SKM-1 treated with dmso at 0.1 percent for 144 hours (cell line): ENCODE data around the gene MED12.
A peak's percentile ranks its signal among the peaks of the same experiment; 100 is the strongest.
"Not testable (repeated sequence)": the region's sequence is repeated elsewhere in the genome, so short reads cannot be mapped to it uniquely, and the experiment has no call there.

Experiments used
- DNase-seq: peaks from one replicate; lab custom pipeline; 2025; ENCODE audit not compliant: unreplicated experiment; lab: John Stamatoyannopoulos, UW

MED12 gene

DNA sequence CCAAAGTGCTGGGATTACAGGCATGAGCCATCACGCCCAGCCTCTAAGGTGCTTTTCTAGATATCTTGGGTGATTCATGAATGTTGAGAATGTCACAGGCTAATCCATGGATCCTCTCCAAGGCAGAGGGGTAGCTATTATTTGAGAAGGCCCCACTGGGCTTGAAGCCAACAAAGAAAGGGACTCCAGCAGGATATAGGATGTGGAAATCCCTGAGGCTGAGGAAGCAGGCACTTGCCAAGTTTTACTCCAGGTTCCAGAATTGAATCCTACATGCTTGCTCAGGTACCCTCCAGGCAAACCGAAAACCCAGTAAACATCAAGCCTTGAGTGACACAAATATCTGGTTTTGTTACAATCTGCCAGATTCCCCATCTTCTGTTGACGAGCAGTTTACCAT lies 42.1 kb downstream of the MED12 start:
- no peak for DNase-seq

DNA sequence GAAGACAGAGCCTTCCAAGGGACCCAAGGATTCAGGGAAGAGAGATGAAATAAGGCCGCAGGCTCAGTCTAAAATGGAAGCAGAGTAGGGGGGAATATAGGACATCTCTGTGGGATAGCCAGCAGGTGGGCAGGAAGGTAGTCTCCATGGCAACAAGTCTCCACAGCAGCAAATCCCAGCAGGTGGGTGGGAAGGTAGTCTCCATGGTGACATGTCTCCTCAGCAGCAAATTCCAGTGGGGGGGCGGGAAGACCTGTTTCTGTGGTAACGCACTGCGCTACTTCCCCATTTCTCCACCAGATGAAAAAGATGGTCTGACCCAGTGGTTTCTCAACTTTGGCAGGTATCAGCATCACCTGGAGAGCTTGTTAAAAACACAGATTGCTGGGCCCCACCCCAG lies 44.6 kb downstream of the MED12 start:
- DNase-seq = no peak

DNA sequence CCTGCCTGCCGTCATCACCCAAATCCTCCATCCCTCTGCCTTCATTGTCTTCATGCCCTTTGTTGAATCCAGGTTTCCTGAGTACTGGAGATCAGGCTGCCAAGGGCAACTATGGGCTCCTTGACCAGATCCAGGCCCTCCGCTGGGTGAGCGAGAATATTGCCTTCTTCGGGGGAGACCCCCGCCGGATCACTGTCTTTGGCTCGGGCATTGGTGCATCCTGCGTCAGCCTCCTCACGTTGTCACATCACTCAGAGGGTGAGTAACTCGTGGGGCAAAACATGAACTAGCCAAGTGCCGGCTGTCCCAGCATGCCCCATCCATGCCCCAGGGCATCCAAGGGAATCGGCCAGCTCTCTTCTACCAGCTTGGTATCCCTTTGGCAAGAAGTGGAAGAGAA lies 45.7 kb downstream of the MED12 start:
- DNase-seq = no peak

DNA sequence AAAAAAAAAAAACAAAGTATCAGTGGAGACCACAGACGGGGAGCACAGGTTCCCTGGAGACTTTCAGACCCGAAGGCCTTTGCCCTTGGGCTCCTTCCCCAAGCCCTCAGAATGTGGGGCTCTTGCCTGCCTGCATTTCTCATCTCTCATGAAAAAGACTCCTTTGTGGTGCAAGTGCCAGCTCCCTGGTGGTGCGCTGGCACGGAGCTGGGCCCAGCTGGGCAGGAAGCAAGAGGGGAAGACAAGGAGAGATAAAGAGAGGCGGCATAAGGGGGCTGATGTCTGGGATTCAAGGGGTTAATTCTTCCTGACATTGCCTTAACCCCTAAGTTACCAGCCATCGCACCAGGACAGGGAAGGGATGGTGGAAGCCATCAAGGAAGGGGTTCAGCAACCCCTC lies 48.1 kb downstream of the MED12 start:
- no peak for DNase-seq

DNA sequence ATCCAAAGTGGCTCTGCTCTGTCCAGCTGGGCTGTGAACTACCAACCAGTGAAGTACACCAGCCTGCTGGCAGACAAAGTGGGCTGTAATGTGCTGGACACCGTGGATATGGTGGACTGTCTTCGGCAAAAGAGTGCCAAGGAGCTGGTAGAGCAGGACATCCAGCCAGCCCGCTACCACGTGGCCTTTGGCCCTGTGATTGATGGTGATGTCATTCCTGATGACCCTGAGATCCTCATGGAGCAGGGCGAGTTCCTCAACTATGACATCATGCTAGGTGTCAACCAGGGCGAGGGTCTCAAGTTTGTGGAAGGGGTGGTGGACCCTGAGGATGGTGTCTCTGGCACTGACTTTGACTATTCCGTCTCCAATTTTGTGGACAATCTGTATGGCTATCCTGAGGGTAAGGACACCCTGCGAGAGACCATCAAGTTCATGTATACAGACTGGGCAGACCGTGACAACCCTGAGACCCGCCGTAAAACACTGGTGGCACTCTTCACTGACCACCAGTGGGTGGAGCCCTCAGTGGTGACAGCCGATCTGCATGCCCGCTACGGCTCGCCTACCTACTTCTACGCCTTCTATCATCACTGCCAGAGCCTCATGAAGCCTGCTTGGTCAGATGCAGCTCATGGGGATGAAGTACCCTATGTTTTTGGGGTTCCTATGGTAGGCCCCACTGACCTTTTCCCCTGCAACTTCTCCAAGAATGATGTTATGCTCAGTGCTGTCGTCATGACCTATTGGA lies 48.8 kb downstream of the MED12 start:
- no peak for DNase-seq

DNA sequence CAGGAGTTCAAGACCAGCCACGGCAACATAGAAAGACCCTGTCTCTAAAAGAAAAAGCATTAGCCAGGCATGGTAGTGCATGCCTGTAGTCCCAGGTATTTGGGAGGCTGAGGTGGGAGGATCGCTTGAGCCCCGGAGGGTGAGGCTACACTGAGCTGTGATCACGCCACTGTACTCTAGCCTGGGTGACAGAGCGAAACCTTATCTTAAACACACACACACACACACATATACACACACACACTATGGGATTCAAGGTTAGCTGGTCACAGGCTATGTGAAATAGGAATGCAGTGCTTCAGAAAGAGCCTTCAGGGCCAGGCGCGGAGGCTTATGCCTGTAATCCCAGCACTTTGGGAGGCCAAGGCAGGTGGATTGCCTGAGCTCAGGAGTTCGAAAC lies 49.7 kb downstream of the MED12 start:
- no peak for DNase-seq

DNA sequence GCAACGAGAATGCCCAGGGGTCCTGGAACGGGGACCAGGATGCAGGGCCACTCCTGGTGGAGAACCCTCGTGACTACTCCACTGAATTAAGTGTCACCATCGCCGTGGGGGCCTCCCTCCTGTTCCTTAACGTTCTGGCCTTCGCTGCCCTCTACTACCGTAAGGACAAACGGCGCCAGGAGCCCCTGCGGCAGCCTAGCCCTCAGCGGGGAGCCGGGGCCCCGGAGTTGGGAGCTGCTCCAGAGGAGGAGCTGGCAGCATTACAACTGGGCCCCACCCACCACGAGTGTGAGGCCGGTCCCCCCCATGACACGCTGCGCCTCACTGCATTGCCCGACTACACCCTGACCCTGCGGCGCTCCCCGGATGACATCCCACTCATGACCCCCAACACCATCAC lies 51.2 kb downstream of the MED12 start:
- DNase-seq = no peak

DNA sequence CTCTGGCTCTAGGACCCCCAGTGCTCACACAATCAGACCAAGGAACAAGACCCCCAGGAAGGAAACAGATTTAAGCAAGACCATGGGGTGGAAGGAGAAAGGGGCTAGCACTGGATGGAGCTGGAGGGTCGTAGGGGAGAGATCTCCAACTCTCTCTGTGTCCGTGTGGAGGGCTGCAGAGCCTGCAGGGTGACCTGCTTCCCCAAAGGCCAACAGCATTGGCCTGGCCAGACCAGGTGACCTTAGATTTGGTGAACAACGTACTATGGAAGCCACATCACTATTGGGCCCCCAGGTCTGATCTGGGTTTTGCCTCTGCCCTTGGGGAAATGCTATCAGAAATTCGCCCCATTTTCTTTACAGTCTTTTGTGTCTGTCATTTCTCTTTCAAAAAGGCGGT lies 52.3 kb downstream of the MED12 start:
- no peak for DNase-seq

DNA sequence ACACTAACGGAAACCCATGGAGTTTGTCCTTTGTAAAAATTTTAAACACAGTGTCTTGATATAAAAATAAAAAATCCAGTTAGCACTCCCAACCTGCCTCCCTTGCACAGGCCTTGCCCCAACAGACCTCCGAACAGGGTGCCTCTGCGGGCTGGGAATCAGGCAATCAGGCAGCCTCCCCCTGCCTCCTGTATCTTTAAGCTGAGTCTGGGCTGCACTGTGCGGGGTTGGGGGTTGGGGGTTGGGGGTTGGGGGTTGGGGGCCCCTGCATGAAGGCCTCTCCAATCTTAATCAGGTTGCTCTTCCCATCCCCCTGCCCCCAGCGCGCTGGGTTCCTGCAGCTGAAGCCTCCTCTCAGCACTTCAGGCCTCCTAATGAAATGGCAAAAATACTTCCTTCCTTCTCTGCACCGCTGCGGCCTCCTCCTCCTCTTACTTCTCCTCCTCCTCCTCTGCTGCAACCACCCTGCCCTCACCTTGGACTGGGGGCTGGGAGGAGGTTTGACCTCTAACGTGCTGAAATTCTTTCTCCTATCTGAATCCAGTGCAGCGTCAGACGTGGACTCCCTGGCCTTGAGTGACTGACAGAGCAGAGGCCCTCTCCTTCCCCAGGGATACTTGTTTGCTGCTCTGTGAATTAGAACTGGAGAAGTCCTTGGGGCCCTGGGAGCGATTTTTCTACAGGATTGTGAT lies 52.9 kb downstream of the MED12 start:
- peak; percentile 53 for DNase-seq

DNA sequence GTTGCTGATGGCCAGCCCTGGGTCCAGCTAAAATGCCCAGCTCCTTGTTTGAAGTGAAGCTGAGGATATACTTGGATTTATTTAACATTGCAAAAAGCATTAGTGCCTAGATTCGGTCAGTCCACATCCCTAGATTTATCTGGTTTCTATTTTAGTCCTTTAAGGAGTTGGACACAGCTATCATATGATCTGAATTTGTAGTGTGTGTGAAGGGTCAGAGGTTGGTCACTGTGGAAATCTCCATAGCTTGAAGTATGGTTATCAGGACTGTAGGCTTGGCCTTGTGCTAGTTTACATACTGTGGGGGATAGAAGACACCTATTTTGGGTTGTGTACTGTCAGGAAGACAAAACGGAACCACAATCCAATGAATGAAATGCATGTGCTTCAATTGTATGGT lies 55.0 kb downstream of the MED12 start:
- no peak for DNase-seq

DNA sequence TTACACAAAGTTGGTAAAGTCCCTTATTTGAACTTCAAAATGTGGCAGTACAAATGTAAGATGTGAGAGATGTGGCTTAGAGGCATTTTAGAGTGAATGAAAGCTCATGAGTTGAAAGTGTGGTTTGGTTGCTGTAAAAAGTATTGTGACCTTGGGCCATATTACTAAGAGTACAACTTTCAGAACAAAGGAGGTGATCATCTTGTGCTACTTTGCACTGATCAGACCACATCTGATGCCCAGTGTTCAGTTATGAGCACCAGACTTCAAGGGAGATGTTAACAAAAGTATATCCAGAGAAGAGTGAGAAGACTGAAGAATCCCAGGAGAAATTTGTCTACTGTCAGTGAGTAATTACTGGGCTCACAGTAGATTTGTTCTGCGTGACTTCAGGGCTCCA lies 56.4 kb downstream of the MED12 start:
- DNase-seq = no peak

DNA sequence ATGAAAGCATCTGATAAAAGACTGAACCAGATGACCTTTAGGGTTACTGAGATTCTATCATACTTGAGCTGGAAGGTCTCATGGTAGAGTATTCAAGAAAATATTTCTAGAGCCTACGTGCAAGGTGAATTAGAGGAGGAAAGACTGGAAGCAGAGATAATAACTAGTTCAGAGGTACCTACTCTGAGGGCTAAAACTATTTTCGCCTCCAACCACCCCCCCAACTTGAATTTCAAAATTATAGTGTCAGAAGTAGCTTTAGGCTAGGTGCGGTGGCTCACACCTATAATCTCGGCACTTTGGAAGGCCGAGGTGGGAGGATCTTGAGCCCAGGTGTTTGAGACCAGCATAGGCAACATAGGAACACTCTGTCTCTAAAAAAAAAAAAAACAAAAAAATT lies 57.1 kb downstream of the MED12 start:
- no peak for DNase-seq

DNA sequence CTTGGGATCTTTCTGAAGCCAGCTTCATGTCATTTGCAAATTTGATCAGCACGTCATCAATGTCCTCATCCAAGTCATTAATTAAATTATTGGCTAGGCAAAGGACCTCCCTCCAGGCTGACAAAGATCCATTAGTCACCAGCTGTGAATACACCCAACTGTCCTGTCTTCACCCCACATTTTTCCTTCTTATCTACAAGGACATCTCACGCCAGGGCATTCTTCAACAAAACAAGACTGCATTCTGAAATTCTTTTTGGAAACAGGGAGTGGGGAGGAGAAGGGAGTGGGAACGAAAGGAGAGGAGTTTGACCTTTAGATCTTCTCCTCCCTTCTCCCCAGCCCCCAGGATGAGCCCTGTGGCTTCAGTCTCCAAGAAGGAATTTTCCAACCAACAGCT lies 58.9 kb downstream of the MED12 start:
- DNase-seq = no peak

DNA sequence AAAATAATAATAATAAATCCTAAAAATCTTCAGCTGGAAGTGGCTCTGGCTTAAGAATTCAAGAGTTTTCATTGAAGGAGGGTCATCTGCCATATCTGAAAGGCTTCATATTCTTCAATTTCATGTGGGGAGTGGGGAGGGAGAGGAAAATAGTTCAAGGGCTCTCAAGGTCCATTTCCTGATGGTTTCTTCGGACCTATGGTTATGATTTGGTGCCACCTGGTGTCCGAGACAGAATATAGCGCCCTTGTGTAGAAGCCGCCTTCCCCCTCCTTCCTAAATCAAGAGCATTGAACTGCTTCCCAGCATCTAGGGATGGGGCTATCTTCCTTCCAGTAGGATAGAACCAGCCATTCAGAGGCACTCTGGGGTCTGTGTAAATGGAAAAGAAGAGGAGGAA lies 60.5 kb downstream of the MED12 start:
- DNase-seq = peak; percentile 23

DNA sequence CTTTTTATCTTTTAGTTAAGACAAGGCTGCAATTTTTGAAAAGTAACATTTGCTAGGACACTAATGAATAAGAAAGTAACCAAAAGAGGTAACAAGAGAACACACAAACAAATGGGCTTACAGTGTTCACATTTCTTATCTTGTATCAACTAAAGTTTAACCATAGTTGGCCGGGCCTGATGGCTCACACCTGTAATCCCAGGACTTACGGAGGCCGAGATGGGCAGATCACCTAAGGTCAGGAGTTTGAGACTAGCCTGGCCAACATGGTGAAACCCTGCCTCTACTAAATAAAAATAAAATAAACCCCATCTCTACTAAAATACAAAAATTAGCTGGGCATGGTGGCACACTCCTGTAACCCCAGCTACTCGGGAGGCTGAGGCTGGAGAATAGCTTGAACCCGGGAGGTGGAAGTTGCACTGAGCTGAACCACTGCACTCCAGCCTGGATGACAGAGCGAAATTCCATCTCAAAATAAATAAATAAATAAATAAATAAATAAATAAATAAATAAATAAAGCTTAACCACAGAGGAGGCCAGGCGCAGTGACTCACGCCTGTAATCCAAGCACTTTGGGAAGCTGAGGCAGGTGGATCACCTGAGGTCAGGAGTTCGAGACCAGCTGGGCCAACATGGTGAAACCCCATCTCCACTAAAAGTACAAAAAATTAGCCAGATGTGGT lies 62.3 kb downstream of the MED12 start:
- DNase-seq = not testable (repeated sequence)

DNA sequence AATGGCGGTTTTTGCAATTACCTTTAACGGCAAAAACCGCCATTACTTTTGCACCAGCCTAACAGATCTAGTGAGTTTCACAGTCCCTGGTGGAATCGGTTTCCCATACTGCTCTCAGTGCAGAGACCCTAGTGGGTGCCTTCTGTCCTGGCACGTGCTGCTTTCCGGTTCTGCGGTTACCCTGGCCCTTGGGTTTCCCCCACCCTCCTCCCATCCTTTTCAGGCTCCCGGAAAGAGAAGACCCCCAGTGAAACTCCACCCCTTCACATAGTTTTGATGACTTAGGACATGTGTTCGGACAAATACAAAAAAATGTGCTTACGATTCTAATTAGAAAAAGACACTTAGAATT lies 63.1 kb downstream of the MED12 start:
- DNase-seq = no peak

DNA sequence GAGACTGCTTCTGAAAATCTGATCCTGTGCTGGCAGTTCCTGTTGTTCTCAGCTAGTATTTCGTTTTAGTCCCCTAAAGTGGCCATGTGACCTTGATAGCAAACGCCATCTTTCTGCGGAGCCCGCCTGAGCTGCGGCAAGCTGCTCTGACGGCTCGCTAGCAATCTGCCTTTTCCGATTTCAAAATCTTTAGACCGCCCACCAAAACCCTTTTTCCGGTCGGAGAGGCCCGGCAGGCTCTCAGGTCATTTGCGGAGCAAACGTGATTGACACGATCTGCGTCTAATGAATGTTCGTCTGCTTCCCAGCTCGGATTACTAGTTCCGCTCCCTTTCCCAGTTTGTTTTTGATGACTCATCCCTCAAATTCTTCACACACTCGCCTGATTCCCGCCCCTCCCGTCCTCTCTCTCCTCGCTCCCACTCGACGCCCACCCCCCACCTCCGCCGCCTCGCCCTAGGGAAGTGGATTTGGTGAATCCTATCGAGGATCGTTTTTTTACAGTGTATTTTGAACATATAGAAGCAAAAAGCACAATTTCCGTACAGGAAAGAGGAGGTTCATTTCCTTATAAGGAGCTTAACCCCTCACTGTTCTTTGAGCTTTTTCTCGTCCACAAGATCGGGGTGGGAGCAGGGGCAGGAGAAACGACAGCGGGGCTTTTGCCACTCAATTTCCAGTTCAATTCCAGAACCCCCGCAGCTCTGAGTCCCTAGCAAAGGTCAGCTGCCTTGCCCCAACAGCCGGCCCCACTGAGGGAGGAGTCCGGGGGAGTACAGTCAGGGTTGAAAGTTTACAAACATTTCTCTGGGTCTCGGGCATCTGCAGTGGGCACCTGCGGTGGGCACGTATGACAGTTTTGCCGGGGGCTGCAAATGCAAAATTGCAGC lies 63.8 kb downstream of the MED12 start:
- DNase-seq = peak; percentile 89

DNA sequence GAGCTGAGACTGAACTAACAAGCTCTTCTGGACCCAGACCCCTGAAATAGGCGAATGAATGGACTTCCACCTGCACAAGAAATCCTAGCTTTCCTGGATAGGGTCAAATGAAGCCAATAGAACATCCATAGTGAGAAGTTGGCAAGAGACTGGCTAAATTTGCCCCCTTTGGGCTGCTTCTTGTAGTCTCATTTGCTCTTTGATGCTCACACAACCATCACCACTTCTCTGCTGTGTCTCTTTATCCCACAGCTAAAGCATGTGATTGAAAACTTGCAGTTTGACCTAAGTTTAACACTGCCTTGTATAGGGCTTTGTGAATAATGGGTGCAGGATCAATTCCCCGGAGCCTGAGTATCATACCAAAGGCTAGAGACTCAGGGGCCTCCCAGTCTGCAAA lies 64.5 kb downstream of the MED12 start:
- DNase-seq = no peak

DNA sequence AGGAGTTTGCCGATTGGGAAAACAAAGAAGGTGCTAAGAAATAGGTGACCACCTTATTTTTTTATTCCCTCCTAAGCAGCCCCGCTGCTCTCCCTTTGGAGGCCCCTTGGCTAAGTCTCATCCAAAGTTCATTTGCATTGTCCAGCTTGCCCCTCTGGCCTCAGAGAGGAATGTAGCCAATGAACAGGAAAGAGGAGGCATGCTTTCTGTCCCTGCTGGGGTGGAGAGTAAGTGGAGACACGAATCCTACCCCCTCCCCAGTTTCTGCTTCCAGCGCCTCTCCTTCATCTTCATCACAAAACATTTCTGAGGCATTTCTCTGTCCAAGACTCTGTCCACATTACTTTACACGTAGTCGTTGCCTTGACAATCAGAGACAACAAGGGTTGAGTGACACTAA lies 64.9 kb downstream of the MED12 start:
- DNase-seq = no peak

DNA sequence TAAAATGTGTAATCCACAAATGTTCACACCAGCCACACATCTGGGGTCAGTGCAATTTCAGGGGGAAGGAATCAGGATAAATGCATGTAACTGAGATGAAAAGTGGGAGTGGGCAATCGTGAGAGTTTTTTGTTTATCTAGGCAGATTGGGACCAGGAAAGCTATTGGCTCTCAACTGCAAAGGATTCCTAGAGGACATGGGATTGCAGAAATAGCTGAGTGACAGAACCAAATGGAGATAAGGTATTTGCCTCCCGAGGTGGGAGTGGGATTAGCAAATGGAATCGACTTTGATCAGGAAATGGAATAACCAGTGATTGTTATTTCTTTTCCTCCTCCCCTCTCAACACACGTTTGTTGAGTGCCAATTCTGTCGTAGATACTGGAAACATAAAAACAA lies 65.7 kb downstream of the MED12 start:
- no peak for DNase-seq

DNA sequence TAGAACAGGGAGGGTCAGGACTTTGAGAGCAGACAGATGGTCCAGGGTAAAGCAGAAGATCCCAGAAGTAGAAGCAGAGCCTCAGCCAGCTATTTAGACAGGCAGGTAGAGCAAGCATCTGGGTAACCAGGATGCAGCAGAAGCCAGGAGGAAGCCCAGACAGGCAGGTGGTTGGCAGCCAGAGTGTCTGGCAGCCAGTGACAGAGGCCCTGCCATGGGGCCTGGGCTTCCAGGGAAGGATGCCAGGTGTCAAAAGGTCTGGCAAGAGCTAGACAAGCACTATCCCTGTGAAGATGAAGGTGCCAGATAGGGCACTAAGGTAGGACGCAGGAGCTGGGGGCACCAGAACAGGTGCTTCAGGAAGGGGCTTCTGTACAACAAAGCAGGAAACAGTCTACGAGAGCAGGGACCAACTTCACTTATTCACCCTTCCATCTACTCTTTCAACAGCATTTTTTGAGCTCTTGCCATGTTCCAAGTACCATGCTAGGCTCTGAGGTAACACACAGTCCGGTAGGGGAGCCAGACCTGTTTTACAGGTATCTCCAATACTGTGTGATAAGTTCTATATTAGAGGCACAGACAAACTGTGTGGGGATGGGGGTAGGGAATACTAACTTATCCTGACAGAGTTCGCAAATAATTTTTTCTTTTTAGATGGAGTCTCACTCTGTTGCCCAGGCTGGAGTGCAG lies 66.6 kb downstream of the MED12 start:
- DNase-seq = no peak
